GM12873 (cell line): ENCODE results near the gene OSER1.

Source experiments
- CTCF ChIP-seq: IDR thresholded peaks from 2 replicates; pipeline ENCODE4 v1.5.1; 2012; ENCODE audit warnings: low read depth, mild to moderate bottlenecking, moderate library complexity, low read length, control low read depth; ENCODE audit not compliant: insufficient read depth; ENCODE audit errors: missing control alignments

The OSER1 gene

GRCh38 chr20:44222633-44223368, 12.2 kb upstream of the OSER1 start:
- TF ChIP-seq CTCF, result no peak

- TF ChIP-seq CTCF, result no peak
These were observed 11.5 kb upstream of the OSER1 start for GRCh38 chr20:44222027-44222426.

- TF ChIP-seq CTCF, result no peak
These were observed 10.9 kb upstream of the OSER1 start for GRCh38 chr20:44221368-44221954.

GRCh38 chr20:44219791-44220190, 9.2 kb upstream of the OSER1 start:
- TF ChIP-seq CTCF, result no peak

GRCh38 chr20:44219170-44219730, 8.7 kb upstream of the OSER1 start:
- no peak for TF ChIP-seq CTCF

GRCh38 chr20:44218446-44218845, 7.9 kb upstream of the OSER1 start:
- TF ChIP-seq CTCF, result no peak

GRCh38 chr20:44217342-44218092, 6.9 kb upstream of the OSER1 start:
- TF ChIP-seq CTCF, result peak; percentile 96
